A549 (cell line): ENCODE measurements around the gene CARD10. TPM values are rescaled to one million over a fixed set of nuclear protein-coding genes. Genes with fewer than 3 reads are reported as not detected.

Source experiments
- ATAC-seq, 2 experiments: fragments of 200-7000 bp in 1 of 2; fragments of >200 bp in 1 of 2; cut with Nextera tagmentation in 1 of 2; cut with Tn5 transposase in 1 of 2; 3 replicates each; pipeline versions ENCODE4 v1.8.0 to v1.9.1; 2018 to 2020; ENCODE audit warnings: mild to moderate bottlenecking in 1 of 2, moderate library complexity in 1 of 2
- CTCF ChIA-PET: fragments of 300-600 bp; sonication (Branson Sonifier 250); formaldehyde crosslinking; extraction: SDS; loops from one replicate; lab custom pipeline; 2021; ENCODE audit warnings: antibody characterized with exemption, inconsistent platforms; lab: Yijun Ruan, JAX
- POLR2A ChIA-PET: fragments of 350-600 bp; formaldehyde crosslinking; extraction: SDS; loops from one replicate; lab custom pipeline; 2021; ENCODE audit warnings: antibody characterized with exemption, inconsistent platforms; lab: Yijun Ruan, JAX
- DNase-seq, 2 experiments: peaks; one replicate each; pipeline versions ENCODE4 v3.0.0 to v3.0.0-alpha.2; 2011 to 2016; ENCODE audit warnings: low read depth in 1 of 2, low spot score in 1 of 2
- FAIRE-seq: peaks from 2 replicates; lab custom pipeline; 2011; peaks lifted over from hg19 to GRCh38; lab: Jason Lieb, UNC
- H3K27ac ChIP-seq, 2 experiments: fragments of >200 bp; sonication (Bioruptor Twin); formaldehyde crosslinking; 3 replicates each; pipeline ENCODE4 v1.5.1; 2016 to 2017
- H3K4me1 ChIP-seq: fragments of >200 bp; sonication (Bioruptor Twin); formaldehyde crosslinking; 3 replicates; pipeline ENCODE4 v1.6.1; 2016
- H3K4me2 ChIP-seq: fragments of >200 bp; sonication (Bioruptor Twin); formaldehyde crosslinking; 3 replicates; pipeline ENCODE4 v1.6.1; 2016
- H3K4me3 ChIP-seq: fragments of >200 bp; sonication (Bioruptor Twin); formaldehyde crosslinking; 3 replicates; pipeline ENCODE4 v1.5.1; 2016
- H3K9me3 ChIP-seq: fragments of >200 bp; sonication (Bioruptor Twin); formaldehyde crosslinking; 3 replicates; pipeline ENCODE4 v1.6.1; 2016
- BHLHE40 ChIP-seq: IDR thresholded peaks from 2 replicates; pipeline ENCODE4 v1.6.1; 2012; ENCODE audit warnings: low read depth, low read length, inconsistent platforms
- CHD2 ChIP-seq: fragments of 150-350 bp; IDR thresholded peaks from 2 replicates; pipeline ENCODE4 v1.6.1; 2014; ENCODE audit warnings: low read length; ENCODE audit not compliant: partially characterized antibody
- CHD4 ChIP-seq: fragments of 200-600 bp; sonication (generic); IDR thresholded peaks from 2 replicates; pipeline ENCODE4 v1.6.1; 2016; ENCODE audit warnings: antibody characterized with exemption, mild to moderate bottlenecking, borderline replicate concordance
- EHF ChIP-seq: fragments of 250-450 bp; sonication (Bioruptor Pico); IDR thresholded peaks from 2 replicates; pipeline ENCODE4 v1.5.0; 2020; ENCODE audit warnings: mild to moderate bottlenecking
- ESRRA ChIP-seq: fragments of 150-350 bp; IDR thresholded peaks from 2 replicates; pipeline ENCODE4 v1.6.1; 2014; ENCODE audit warnings: mild to moderate bottlenecking, low read length, borderline replicate concordance
- GATA3 ChIP-seq: IDR thresholded peaks from 2 replicates; pipeline ENCODE4 v1.6.1; 2012; ENCODE audit warnings: borderline replicate concordance
- HOXB5 ChIP-seq: fragments of 250-450 bp; sonication (Bioruptor Pico); IDR thresholded peaks from 2 replicates; pipeline ENCODE4 v1.5.0; 2020; ENCODE audit warnings: mild to moderate bottlenecking, moderate library complexity
- JUNB ChIP-seq: fragments of >200 bp; sonication (Bioruptor Twin); formaldehyde crosslinking; IDR thresholded peaks from 2 replicates; pipeline ENCODE4 v1.6.1; 2016
- KDM1A ChIP-seq: fragments of 200-600 bp; sonication (generic); IDR thresholded peaks from 2 replicates; pipeline ENCODE4 v1.6.1; 2016; ENCODE audit warnings: low read depth, mild to moderate bottlenecking
- MAFK ChIP-seq: fragments of 450-650 bp; IDR thresholded peaks from 2 replicates; pipeline ENCODE4 v1.6.1; 2014; ENCODE audit not compliant: partially characterized antibody
- MAZ ChIP-seq: fragments of 150-350 bp; IDR thresholded peaks from 2 replicates; pipeline ENCODE4 v1.6.1; 2014; ENCODE audit warnings: antibody characterized with exemption, low read depth, low read length, borderline replicate concordance
- MYC ChIP-seq: IDR thresholded peaks from 2 replicates; pipeline ENCODE4 v1.6.1; 2012; ENCODE audit warnings: mild to moderate bottlenecking, inconsistent platforms, low read length, improper control_type of control experiment, borderline replicate concordance
- NFE2L2 ChIP-seq: fragments of 150-350 bp; conservative IDR thresholded peaks from 2 replicates; pipeline ENCODE4 v1.6.1; 2014; ENCODE audit warnings: low read length
- NPAS2 ChIP-seq: fragments of 250-450 bp; sonication (Bioruptor Pico); IDR thresholded peaks from 2 replicates; pipeline ENCODE4 v1.8.0; 2022; ENCODE audit warnings: mild to moderate bottlenecking, moderate library complexity, borderline replicate concordance
- PHF8 ChIP-seq: fragments of 200-600 bp; sonication (generic); IDR thresholded peaks from 2 replicates; pipeline ENCODE4 v1.6.1; 2016; ENCODE audit warnings: low read depth, mild to moderate bottlenecking, antibody characterized with exemption, moderate library complexity, borderline replicate concordance
- POLR2A ChIP-seq: IDR thresholded peaks from 2 replicates; pipeline ENCODE4 v1.6.1; 2012; ENCODE audit warnings: mild to moderate bottlenecking, low read length
- POLR2AphosphoS2 ChIP-seq: conservative IDR thresholded peaks from 2 replicates; pipeline ENCODE4 v1.6.1; 2012; ENCODE audit warnings: low read length, improper control_type of control experiment, inconsistent platforms
- RARB ChIP-seq: fragments of 250-450 bp; sonication (Bioruptor Pico); IDR thresholded peaks from 2 replicates; pipeline ENCODE4 v1.8.0; 2021; ENCODE audit warnings: mild to moderate bottlenecking, moderate library complexity
- SREBF2 ChIP-seq: fragments of 450-650 bp; IDR thresholded peaks from 2 replicates; pipeline ENCODE4 v1.6.1; 2014; ENCODE audit warnings: mild to moderate bottlenecking, moderate library complexity
- ZFP36 ChIP-seq: fragments of 450-650 bp; IDR thresholded peaks from 2 replicates; pipeline ENCODE4 v1.6.1; 2014; ENCODE audit warnings: borderline replicate concordance; ENCODE audit not compliant: partially characterized antibody
- WGBS: methylation state at CpG from one replicate; pipeline ENCODE4 v1.1.6; 2017; ENCODE audit errors: missing lambda C conversion rate; 5-methylcytosine and 5-hydroxymethylcytosine counted together
- polyA plus RNA-seq, 4 experiments: library from polyadenylated mRNA; depleted of rRNA in 3 of 4; stranded (reverse); fragments of >200 nt; fragmentation: RNase III in 1 of 4; extraction: RNeasy Plus Mini Kit Qiagen cat#74134 plus additional on column Dnase treatment in 1 of 4; gene quantifications; 2 replicates in 3 of 4; 3 replicates in 1 of 4; pipeline ENCODE4 v1.2.3, GENCODE V29; 2011 to 2017
- TF ChIP-seq, protein P1 (sequence below): fragments of 200-600 bp; sonication (generic); IDR thresholded peaks from 2 replicates; pipeline ENCODE4 v1.6.1; 2016; ENCODE audit warnings: antibody characterized with exemption, mild to moderate bottlenecking, moderate library complexity
- TF ChIP-seq, protein P2 (sequence below): fragments of 450-650 bp; IDR thresholded peaks from 2 replicates; pipeline ENCODE4 v1.6.1; 2014; ENCODE audit warnings: antibody characterized with exemption
- TF ChIP-seq, protein P3 (sequence below): fragments of 250-450 bp; sonication (Bioruptor Pico); IDR thresholded peaks from 2 replicates; pipeline ENCODE4 v1.5.0; 2020; ENCODE audit warnings: low read depth, mild to moderate bottlenecking, moderate library complexity
- TF ChIP-seq, protein P4 (sequence below): IDR thresholded peaks from 2 replicates; pipeline ENCODE4 v1.6.1; 2012

Gene CARD10
- polyA plus RNA-seq, 2 of the 4 experiments (the other 2 are of a cell fraction): 8.3 to 15.3 TPM

DNA sequence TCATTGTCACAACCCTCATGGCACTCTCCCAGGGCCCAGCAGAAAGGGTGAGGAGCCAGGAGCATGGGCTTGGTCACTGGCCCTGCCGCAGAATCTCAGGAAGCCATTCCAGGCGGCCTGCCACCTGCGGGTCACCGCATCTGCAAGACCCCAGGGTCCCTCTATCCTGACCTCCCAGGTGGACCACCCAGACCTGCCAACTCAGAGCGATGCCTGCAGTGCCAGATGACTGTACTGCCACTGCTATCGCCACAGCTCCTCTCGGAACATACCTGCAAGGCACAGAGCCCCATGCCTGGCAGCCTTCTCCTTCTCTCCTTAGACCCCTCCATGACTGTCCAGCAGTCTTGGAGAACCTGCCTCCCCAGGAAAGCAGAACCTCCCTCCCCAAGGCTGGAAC, 65.5 kb downstream of the CARD10 start:
- WGBS: 100% methylated on average over 5 of the region's 7 CpGs
- peaks cover 9% of the 10 kb centered on the region for H3K9me3 ChIP-seq
- no peak overlapping the region for H3K4me2 ChIP-seq
- no peak for DNase-seq
- TF ChIP-seq GATA3 (no peak), NPAS2 (CRISPR knock-in tag) (no peak), CHD4 (no peak), RARB (CRISPR knock-in tag) (no peak), KDM1A (no peak), ZFP36 (no peak), BHLHE40 (no peak), JUNB (no peak), NFE2L2 (no peak), CHD2 (no peak)
- TF ChIP-seq, protein P1, sequence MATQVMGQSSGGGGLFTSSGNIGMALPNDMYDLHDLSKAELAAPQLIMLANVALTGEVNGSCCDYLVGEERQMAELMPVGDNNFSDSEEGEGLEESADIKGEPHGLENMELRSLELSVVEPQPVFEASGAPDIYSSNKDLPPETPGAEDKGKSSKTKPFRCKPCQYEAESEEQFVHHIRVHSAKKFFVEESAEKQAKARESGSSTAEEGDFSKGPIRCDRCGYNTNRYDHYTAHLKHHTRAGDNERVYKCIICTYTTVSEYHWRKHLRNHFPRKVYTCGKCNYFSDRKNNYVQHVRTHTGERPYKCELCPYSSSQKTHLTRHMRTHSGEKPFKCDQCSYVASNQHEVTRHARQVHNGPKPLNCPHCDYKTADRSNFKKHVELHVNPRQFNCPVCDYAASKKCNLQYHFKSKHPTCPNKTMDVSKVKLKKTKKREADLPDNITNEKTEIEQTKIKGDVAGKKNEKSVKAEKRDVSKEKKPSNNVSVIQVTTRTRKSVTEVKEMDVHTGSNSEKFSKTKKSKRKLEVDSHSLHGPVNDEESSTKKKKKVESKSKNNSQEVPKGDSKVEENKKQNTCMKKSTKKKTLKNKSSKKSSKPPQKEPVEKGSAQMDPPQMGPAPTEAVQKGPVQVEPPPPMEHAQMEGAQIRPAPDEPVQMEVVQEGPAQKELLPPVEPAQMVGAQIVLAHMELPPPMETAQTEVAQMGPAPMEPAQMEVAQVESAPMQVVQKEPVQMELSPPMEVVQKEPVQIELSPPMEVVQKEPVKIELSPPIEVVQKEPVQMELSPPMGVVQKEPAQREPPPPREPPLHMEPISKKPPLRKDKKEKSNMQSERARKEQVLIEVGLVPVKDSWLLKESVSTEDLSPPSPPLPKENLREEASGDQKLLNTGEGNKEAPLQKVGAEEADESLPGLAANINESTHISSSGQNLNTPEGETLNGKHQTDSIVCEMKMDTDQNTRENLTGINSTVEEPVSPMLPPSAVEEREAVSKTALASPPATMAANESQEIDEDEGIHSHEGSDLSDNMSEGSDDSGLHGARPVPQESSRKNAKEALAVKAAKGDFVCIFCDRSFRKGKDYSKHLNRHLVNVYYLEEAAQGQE: no peak
- TF ChIP-seq, protein P2, sequence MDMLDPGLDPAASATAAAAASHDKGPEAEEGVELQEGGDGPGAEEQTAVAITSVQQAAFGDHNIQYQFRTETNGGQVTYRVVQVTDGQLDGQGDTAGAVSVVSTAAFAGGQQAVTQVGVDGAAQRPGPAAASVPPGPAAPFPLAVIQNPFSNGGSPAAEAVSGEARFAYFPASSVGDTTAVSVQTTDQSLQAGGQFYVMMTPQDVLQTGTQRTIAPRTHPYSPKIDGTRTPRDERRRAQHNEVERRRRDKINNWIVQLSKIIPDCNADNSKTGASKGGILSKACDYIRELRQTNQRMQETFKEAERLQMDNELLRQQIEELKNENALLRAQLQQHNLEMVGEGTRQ: no peak
- TF ChIP-seq, protein P3, sequence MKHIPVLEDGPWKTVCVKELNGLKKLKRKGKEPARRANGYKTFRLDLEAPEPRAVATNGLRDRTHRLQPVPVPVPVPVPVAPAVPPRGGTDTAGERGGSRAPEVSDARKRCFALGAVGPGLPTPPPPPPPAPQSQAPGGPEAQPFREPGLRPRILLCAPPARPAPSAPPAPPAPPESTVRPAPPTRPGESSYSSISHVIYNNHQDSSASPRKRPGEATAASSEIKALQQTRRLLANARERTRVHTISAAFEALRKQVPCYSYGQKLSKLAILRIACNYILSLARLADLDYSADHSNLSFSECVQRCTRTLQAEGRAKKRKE: no peak
- H3K4me3 ChIP-seq: no peak overlapping the region
- H3K27ac ChIP-seq: peak overlapping the region; percentile 91 to 99
- ChIA-PET CTCF (interaction anchor here (1.6 to 7.2 kb wide), 4 partner anchors 17 to 137 kb away, joined by 4 to 134 read pairs (median 59); no protein-coding TSS in a partner anchor), POLR2A (no interaction called here)
- FAIRE-seq: no peak
- peaks cover 33% of the 10 kb centered on the region for H3K4me1 ChIP-seq
- ATAC-seq: no peak

DNA sequence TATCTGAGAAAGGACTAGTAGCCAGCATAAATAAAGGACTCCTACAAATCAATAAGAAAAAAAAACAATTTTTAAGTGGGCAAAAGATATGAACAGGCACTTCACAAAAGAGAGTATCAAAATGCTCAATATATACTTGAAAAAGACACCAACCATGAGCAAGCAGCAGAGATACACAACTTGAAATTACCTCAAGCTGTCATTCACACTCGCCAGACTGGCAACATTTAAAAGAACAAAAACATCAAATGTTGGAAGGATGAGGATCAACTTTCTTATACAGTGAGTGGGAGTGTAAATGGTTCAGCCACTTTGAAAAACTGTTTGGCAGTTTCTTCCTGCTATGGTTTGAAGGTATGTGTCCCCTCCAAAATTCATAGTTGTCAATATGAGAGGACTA, 68.0 kb downstream of the CARD10 start:
- Histone ChIP-seq H3K27ac (no peak overlapping the region), H3K4me3 (no peak overlapping the region), H3K4me1 (peaks cover 26% of the 10 kb centered on the region), H3K9me3 (peaks cover 9% of the 10 kb centered on the region), H3K4me2 (no peak overlapping the region)
- DNase-seq (no peak), ATAC-seq (no peak), FAIRE-seq (no peak)
- WGBS: 87% methylated on average over 1 of the region's 1 CpG
- no peak for TF ChIP-seq CHD4
- TF ChIP-seq POLR2AphosphoS2: no peak
- TF ChIP-seq ESRRA: no peak
- TF ChIP-seq PHF8: no peak
- TF ChIP-seq, protein P4, sequence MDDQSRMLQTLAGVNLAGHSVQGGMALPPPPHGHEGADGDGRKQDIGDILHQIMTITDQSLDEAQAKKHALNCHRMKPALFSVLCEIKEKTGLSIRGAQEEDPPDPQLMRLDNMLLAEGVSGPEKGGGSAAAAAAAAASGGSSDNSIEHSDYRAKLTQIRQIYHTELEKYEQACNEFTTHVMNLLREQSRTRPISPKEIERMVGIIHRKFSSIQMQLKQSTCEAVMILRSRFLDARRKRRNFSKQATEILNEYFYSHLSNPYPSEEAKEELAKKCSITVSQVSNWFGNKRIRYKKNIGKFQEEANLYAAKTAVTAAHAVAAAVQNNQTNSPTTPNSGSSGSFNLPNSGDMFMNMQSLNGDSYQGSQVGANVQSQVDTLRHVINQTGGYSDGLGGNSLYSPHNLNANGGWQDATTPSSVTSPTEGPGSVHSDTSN: no peak
- TF ChIP-seq POLR2A: no peak
- TF ChIP-seq MAFK: no peak
- no peak for TF ChIP-seq MYC
- TF ChIP-seq SREBF2: no peak
- TF ChIP-seq EHF: no peak
- TF ChIP-seq HOXB5 (CRISPR knock-in tag): no peak
- no peak for TF ChIP-seq MAZ
- ChIA-PET POLR2A (no interaction called here), CTCF (interaction anchor here (1.2 to 1.7 kb wide), 3 partner anchors 116 to 192 kb away, joined by 3 to 7 read pairs (median 4); no protein-coding TSS in a partner anchor)
